Measurements from ENCODE around the gene WBP2.

GRCh38 chr17:75849279-75849646 lies 5.9 kb downstream of the WBP2 start:
- TF ChIP-seq CTCF (IDR thresholded peaks at IDR 0.05; ENCODE audit: insufficient read depth, low read depth, low read length) = no peak
- no peak for TF ChIP-seq EZH2 (IDR thresholded peaks at IDR 0.05; ENCODE audit: insufficient read depth, low read length)
